ENCODE data around the gene PAIP2B.

PAIP2B gene

DNA sequence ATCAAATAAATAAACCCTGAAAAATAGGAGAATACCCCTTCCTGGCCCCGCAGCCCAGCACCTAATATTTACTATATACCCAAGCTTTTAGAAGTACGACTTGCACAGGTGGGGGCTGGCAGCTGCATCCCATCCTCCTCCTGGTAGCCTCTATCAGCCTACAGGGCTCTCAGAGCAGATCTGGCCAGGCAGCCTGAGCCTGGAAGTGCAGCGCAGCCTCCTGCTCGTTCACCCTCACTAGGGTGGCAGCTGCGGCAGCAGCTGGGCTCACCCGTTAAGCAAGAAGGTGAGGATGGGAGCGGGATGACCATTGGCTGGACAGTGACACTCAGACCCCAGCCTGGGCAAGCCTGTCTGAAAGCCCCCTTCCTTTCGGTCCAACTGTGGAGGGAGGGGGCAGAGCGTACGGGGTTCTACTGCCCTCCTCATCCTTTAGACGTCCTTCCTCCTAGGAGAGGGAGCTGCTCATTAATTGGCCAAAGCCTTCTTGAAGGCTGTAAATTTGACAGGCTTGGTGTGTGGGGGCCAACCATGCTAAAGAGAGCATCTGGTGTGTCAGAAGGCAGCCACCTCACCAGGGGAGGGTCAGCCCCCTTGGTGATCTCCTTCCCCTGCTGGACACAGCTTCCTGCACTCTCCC is 73.2 kb downstream of the PAIP2B start:
- no peak for DNase-seq (ENCODE audit: low spot score)

DNA sequence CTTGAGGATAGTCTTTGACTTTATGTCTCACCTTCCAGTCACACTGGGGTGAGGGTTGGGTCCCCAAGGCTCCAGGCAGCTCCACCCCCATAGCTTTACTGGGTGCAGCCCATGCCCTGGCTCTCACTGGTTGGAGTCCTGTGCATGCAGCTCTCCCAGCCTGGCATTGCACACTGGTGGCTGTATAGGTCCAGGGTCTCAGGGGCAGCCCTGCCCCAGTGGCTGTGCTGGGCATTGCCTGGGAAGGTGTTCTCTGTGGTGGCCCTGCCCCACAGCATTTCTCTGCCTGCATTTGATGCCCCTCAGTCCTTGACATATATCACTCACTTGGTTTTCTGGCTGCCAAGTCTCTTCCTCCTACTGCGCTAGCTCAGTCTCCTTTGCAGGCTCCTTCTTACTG is 75.3 kb downstream of the PAIP2B start:
- DNase-seq (ENCODE audit: low spot score), result no peak

- DNase-seq (ENCODE audit: low spot score), result no peak
These were observed 76.7 kb downstream of the PAIP2B start for GRCh38 chr2:71150082-71150816.

- no peak for DNase-seq (ENCODE audit: low spot score)
These were observed 78.3 kb downstream of the PAIP2B start for GRCh38 chr2:71148506-71149063.

DNA sequence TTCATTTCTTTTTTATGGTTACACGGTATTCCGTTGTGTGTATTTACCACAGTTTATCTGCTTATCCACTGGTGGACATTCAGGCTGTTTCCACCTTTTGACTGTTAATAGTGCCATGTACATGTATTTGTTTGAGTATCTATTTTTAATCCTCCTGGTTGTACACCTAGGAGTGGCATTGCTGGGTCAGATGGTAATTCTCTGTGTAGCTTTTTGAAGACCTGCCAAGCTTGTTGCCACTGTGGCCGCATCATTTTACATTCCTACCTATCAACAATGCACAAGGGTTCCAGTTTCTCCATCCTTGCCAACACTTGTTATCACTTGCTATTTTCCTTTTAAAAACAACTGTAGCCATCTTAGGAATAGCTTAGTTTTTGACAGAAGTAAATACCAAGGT is 83.1 kb downstream of the PAIP2B start:
- no peak for DNase-seq (ENCODE audit: low spot score)

DNA sequence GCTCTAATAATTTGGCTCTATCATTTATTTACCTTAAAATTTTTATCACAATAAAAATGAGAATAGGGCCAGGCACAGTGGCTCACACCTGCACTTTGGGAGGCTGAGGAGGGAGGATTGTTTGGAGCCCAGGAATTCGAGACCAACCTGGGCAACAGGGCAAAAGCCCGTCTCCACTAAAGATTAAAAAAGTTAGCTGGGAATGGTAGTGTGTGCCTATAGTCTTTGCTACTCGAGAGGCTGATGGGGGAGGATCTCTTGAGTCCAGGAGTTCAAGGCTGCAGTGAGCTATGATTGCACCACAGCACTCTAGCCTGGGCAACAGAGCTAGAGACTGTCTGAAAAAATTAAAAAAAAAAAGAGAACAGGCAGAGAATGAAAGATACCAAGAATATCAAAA is 90.7 kb downstream of the PAIP2B start:
- no peak for DNase-seq (ENCODE audit: low spot score)

GRCh38 chr2:71133603-71134002 is 93.3 kb downstream of the PAIP2B start:
- DNase-seq (ENCODE audit: low spot score), result no peak
